ENCODE results near the gene TRPV2. TPM values are rescaled to one million over a fixed set of nuclear protein-coding genes. Genes with fewer than 3 reads are reported as not detected.

TRPV2 gene, protein sequence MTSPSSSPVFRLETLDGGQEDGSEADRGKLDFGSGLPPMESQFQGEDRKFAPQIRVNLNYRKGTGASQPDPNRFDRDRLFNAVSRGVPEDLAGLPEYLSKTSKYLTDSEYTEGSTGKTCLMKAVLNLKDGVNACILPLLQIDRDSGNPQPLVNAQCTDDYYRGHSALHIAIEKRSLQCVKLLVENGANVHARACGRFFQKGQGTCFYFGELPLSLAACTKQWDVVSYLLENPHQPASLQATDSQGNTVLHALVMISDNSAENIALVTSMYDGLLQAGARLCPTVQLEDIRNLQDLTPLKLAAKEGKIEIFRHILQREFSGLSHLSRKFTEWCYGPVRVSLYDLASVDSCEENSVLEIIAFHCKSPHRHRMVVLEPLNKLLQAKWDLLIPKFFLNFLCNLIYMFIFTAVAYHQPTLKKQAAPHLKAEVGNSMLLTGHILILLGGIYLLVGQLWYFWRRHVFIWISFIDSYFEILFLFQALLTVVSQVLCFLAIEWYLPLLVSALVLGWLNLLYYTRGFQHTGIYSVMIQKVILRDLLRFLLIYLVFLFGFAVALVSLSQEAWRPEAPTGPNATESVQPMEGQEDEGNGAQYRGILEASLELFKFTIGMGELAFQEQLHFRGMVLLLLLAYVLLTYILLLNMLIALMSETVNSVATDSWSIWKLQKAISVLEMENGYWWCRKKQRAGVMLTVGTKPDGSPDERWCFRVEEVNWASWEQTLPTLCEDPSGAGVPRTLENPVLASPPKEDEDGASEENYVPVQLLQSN
- 0.20 to 0.55 TPM (median 0.40 TPM) in 5 replicates for total RNA-seq (2022; extraction: Qiagen RNA extraction)

GRCh38 chr17:16415031-16415924 lies at the start of gene TRPV2:
Gene TRPV2, plus strand, starts transcription at chr17:16415571. Its CDS starts 2,098 bp downstream, at chr17:16417669.

DNA sequence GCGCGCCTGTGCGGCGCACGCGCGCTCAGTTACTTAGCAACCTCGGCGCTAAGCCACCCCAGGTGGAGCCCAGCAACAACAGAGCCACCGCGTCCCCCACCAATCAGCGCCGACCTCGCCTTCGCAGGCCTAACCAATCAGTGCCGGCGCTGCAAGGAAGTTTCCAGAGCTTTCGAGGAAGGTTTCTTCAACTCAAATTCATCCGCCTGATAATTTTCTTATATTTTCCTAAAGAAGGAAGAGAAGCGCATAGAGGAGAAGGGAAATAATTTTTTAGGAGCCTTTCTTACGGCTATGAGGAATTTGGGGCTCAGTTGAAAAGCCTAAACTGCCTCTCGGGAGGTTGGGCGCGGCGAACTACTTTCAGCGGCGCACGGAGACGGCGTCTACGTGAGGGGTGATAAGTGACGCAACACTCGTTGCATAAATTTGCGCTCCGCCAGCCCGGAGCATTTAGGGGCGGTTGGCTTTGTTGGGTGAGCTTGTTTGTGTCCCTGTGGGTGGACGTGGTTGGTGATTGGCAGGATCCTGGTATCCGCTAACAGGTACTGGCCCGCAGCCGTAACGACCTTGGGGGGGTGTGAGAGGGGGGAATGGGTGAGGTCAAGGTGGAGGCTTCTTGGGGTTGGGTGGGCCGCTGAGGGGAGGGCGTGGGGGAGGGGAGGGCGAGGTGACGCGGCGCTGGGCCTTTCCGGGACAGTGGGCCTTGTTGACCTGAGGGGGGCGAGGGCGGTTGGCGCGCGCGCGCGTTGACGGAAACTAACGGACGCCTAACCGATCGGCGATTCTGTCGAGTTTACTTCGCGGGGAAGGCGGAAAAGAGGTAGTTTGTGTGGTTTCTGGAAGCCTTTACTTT lies 34.5 kb upstream of the TRPV2 start, which contains the start of gene UBB:
Gene UBB, plus strand, starts transcription at position 452 of the 856 bp plus-strand sequence. CDS start 817 bp downstream, outside the sequence.

Other genes with a start within 250 kb of the TRPV2 start
- 62.3 to 104 TPM (median 70.0 TPM) in 5 replicates for gene NCOR1, start 200.0 kb upstream of the TRPV2 start, total RNA-seq (2022; extraction: Qiagen RNA extraction)
- 16.2 to 20.2 TPM (median 18.0 TPM) in 5 replicates for gene PIGL, start 198.4 kb upstream of the TRPV2 start, total RNA-seq (2022; extraction: Qiagen RNA extraction)
- gene CENPV, start 62.1 kb upstream of the TRPV2 start, total RNA-seq (2022; extraction: Qiagen RNA extraction), result 114 to 160 TPM (median 157 TPM) in 5 replicates
- gene UBB, start 34.5 kb upstream of the TRPV2 start, total RNA-seq (2022; extraction: Qiagen RNA extraction), result 1,797 to 2,428 TPM (median 1,988 TPM) in 5 replicates
- 0.80 to 1.4 TPM (median 0.85 TPM) in 5 replicates for gene LRRC75A, start 76.6 kb downstream of the TRPV2 start, total RNA-seq (2022; extraction: Qiagen RNA extraction)
- gene ZNF287, start 153.6 kb downstream of the TRPV2 start, total RNA-seq (2022; extraction: Qiagen RNA extraction), result 9.9 to 15.9 TPM (median 12.7 TPM) in 5 replicates
- 1.1 to 2.2 TPM (median 1.4 TPM) in 5 replicates for gene ZNF624, start 238.3 kb downstream of the TRPV2 start, total RNA-seq (2022; extraction: Qiagen RNA extraction)